Activated CD4-positive, CD25-positive, alpha-beta regulatory T cell treated with anti-CD3 and anti-CD28 coated beads, Interleukin-2, amount 50 U/mL, for 72 hours (primary cell): Measurements from ENCODE around the gene RIMS1.

ENCODE experiments used
- DNase-seq: peaks from one replicate; pipeline ENCODE4 v3.0.0; 2021

RIMS1 gene

DNA sequence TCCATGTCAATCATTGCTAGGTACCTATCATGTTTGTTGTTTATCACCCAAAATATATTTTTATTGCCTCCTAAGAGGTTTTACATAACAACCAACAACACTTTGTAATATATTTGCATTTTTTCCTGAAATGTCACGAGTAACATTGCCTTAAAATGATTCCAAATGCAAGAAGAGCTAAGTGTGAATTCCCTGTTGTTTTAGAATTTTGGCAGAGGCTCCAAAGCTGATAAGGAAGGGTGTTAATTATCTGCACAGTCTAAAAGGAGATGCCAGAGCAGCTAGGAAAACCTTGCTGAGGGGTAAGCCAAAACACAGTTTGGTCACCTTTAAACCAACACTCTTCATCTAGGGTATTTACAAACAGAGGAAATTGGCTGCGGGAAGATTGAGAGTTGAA lies 533.6 kb downstream of the RIMS1 start:
- DNase-seq: no peak

GRCh38 chr6:72420409-72420808 lies 534.1 kb downstream of the RIMS1 start:
- no peak for DNase-seq

- DNase-seq: no peak
Observed at GRCh38 chr6:72421387-72421786, 535.0 kb downstream of the RIMS1 start.

DNA sequence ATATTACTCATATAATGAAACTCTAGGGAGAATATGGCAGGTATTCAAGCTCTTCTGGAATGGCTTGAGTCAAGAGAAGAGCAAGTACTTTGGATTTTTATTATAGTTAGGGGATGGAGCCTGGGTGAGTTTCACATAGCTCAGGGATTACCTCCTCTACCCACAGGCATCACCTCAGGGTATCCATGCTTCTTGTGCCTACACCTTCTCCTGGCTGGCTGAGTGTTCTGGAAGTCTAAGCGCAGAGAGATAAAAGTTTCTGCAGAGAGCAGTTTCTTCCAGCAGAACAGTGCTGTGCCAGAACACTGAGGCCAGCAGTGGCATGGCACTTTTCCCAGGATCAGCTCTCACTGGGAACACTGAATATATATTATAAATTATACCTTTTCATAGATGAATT lies 535.8 kb downstream of the RIMS1 start:
- no peak for DNase-seq

DNA sequence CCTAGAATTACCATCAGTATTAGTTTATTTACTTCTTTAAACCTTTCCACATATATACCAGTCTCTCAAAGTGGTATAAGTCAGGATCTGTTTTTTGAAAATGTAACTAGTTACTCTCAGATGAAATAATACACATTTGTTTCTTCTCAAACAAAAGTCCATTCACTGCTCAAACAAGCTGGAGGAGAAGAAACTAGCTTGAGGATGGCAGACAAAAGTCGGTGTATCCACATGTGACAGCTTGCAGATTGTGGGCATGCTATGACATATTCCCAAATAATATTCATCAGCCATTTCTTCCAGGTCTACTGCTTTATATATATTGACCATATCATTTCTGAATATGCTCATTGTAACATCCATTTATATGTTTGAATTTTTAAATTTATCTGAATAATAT lies 538.1 kb downstream of the RIMS1 start:
- DNase-seq: no peak

GRCh38 chr6:72425003-72425681 lies 538.8 kb downstream of the RIMS1 start:
- DNase-seq: no peak

GRCh38 chr6:72440611-72441010 lies 554.3 kb downstream of the RIMS1 start:
- no peak for DNase-seq

DNA sequence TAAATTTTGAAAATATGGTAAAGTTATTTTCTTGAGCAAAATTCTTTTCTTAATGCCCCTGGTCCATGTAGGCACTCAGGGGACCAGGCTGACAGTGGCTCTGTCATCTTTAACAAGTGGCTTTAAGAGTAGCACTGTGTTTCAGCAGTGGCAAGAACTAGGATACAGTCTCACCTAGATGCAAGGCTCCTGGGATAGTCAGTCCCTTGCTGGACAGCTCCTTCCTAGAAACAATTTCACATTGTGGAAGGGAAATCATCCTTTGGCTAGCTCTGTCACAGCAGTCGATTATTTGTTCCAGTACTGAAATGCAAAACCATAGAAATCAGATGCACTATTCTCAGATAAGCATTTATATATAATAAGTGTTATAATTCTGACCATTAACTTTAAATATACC lies 560.1 kb downstream of the RIMS1 start:
- DNase-seq: no peak
